A673 (cell line): ENCODE data around the gene BPHL. TPM values are rescaled to one million over a fixed set of nuclear protein-coding genes. Genes with fewer than 3 reads are reported as not detected.
A peak's percentile ranks its signal among the peaks of the same experiment; 100 is the strongest.
"Not testable (repeated sequence)": the region's sequence is repeated elsewhere in the genome, so short reads cannot be mapped to it uniquely, and the experiment has no call there.

Experiments used
- BruUV-seq: library from RNA; stranded (reverse); fragments of 400-500 nt; replicated peaks from 2 replicates; lab custom pipeline; 2021; lab: Mats Ljungman, UMichigan
- CTCF ChIA-PET: fragments of 300-600 bp; sonication (Branson Sonifier 250); formaldehyde crosslinking; loops from one replicate; lab custom pipeline; 2022; ENCODE audit warnings: antibody characterized with exemption; lab: Charles Lee
- POLR2A ChIA-PET: fragments of 300-600 bp; sonication (Branson Sonifier 250); formaldehyde crosslinking; loops from one replicate; lab custom pipeline; 2022; ENCODE audit warnings: antibody characterized with exemption; ENCODE audit not compliant: low non-redundant PET; lab: Charles Lee
- DNase-seq: peaks from one replicate; pipeline ENCODE4 v3.0.0-alpha.2; 2015; ENCODE audit warnings: low spot score
- H3K27ac ChIP-seq: fragments of 200-600 bp; sonication (generic); 2 replicates; pipeline ENCODE4 v1.5.1; 2016; ENCODE audit warnings: mixed run types, low read depth, mild to moderate bottlenecking, mixed read lengths, antibody characterized with exemption, low read length; ENCODE audit not compliant: poor library complexity, severe bottlenecking
- H3K27me3 ChIP-seq: fragments of 200-600 bp; sonication (generic); replicated peaks from 2 replicates; pipeline ENCODE4 v1.6.1; 2017; ENCODE audit warnings: mixed run types, low read depth, mild to moderate bottlenecking, mixed read lengths, antibody characterized with exemption, low read length; ENCODE audit not compliant: insufficient read depth, poor library complexity
- H3K36me3 ChIP-seq: fragments of 200-600 bp; sonication (generic); 2 replicates; pipeline ENCODE4 v1.6.1; 2016; ENCODE audit warnings: mixed run types, mild to moderate bottlenecking, mixed read lengths, antibody characterized with exemption, low read length; ENCODE audit not compliant: insufficient read depth, poor library complexity, severe bottlenecking
- H3K4me1 ChIP-seq: fragments of 200-600 bp; sonication (generic); 2 replicates; pipeline ENCODE4 v1.6.1; 2017; ENCODE audit warnings: mixed run types, mild to moderate bottlenecking, mixed read lengths, antibody characterized with exemption, low read length; ENCODE audit not compliant: insufficient read depth, poor library complexity, severe bottlenecking
- H3K4me3 ChIP-seq: fragments of 200-600 bp; sonication (generic); 2 replicates; pipeline ENCODE4 v1.5.1; 2016; ENCODE audit warnings: low read depth, mixed run types, mild to moderate bottlenecking, mixed read lengths, low read length; ENCODE audit not compliant: poor library complexity, severe bottlenecking
- H3K9me3 ChIP-seq: fragments of 200-600 bp; sonication (generic); 2 replicates; pipeline ENCODE4 v1.6.1; 2016; ENCODE audit warnings: mixed run types, low read depth, mild to moderate bottlenecking, mixed read lengths, antibody characterized with exemption, low read length; ENCODE audit not compliant: poor library complexity, severe bottlenecking
- EZH2 ChIP-seq: fragments of 200-600 bp; sonication (generic); IDR thresholded peaks from 2 replicates; pipeline ENCODE4 v1.6.1; 2017; ENCODE audit warnings: borderline replicate concordance, low read depth, mild to moderate bottlenecking, mixed read lengths, antibody characterized with exemption, low read length; ENCODE audit not compliant: poor library complexity, severe bottlenecking
- intact Hi-C: fragments of 100-400 bp; cut with micrococcal nuclease; formaldehyde crosslinking; loops from one replicate; pipeline ENCODE4 v1.10.0; 2022; ENCODE audit not compliant: unreplicated experiment
- total RNA-seq: library from RNA; stranded (reverse); gene quantifications from 2 replicates; pipeline ENCODE4 v1.2.3, GENCODE V29; 2021
- TF ChIP-seq, protein P1 (sequence below): fragments of 300-800, 200-600 bp; sonication (generic); conservative IDR thresholded peaks from 2 replicates; pipeline ENCODE4 v1.5.1; 2017; ENCODE audit warnings: low read depth, mild to moderate bottlenecking, antibody characterized with exemption, low read length, moderate library complexity, mixed read lengths

The BPHL gene
- total RNA-seq, 1 experiment from 2014 or later = 30.8 TPM

DNA sequence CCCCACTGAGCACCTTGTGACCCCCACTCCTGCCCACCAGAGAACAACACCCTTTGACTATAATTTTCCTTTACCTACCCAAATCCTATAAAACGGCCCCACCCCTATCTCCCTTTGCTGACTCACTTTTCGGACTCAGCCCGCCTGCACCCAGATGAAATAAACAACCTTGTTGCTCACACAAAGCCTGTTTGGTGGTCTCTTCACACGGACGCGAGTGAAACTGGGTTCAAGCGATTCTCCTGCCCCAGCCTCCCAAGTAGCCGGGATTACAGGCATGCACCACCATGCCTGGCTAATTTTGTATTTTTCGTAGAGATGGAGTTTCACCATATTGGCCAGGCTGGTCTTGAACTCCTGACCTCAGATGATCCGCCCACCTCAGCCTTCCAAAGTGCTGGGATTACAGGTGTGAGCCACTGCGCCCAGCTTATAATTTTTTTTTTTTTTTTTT is 55.2 kb downstream of the BPHL start:
- DNase-seq, H3K4me1 ChIP-seq, H3K27ac ChIP-seq, BruUV-seq, intact Hi-C loops, H3K4me3 ChIP-seq, POLR2A ChIA-PET, H3K27me3 ChIP-seq, H3K9me3 ChIP-seq, CTCF ChIA-PET, H3K36me3 ChIP-seq: not testable (repeated sequence)

DNA sequence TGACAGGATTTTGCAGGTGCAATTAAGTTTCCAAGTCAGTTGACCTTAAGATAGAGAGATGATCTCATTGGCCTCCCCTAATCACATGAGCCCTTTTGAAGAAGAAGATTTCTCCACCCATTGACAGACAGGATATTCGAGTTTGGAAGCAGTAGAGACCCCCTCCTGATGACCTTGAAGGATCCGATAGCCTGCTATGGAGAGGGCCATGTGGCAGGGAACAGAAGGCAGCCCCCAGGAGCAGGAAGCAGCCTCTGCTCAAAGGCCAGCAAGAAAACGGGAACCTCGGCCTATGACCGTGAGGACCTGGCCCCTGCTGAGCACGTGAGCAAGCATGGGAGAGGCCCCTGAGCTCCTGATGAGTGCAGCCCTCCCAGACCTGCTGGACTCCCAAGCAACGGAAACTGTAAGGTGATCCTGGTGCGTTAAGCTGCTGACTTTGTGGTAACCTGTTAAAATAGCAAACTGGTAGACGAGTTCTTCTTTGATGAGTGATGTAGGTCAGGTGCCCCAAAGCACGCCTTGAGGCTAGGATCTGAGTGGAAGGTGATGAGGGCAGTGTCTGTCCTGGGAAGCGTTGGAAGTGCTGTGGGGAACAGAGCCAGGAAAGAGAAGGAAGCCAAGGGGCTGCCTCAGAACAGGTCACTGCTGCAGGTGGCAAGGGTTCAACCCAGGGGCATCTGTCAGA is 57.3 kb downstream of the BPHL start:
- POLR2A ChIA-PET = no interaction called here

DNA sequence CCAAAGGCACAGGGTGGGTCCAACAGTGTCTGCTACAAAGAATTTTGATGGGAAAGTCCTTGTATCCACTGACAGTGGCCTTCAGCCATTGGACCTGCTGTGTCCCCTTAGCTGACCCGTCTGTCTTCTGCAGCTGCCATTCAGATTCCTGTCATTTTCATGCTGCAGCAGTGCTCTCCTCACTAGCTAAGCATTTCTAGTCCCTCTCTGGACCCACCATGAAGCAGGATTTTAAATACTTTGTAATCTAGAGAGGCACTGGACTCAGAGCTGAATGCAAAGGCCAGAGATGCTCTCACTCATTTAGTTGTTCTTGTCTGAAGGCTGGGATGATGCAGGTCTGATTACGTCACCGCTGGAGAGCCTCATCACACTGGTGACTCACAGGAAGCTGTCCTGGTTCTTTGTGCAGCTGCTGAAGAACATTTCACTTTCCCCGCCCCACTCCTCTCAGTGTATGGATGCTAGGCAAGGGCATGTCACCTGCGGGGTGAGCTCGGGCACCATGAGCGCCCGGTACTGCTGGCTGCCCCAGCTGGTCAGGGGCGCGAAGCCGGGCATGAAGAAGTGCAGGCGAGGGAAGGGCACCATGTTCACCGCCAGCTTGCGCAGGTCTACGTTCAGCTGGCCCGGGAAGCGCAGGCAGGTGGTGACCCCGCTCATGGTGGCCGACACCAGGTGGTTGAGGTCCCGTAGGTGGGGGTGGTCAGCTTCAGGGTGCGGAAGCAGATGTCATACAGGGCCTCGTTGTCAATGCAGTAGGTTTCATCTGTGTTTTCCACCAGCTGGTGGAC is 58.2 kb downstream of the BPHL start:
- POLR2A ChIA-PET = no interaction called here
- DNase-seq = peak; percentile 86
- Histone ChIP-seq H3K4me1 (no peaks in the 10 kb centered on the region), H3K9me3 (no peaks in the 10 kb centered on the region), H3K27me3 (no peaks in the 10 kb centered on the region), H3K4me3 (no peak overlapping the region), H3K36me3 (no peaks in the 10 kb centered on the region), H3K27ac (no peak overlapping the region)
- BruUV-seq = no TSS peak
- intact Hi-C loops = no loop called here
- CTCF ChIA-PET = no interaction called here
- no peak for TF ChIP-seq EZH2
- TF ChIP-seq, protein P1, sequence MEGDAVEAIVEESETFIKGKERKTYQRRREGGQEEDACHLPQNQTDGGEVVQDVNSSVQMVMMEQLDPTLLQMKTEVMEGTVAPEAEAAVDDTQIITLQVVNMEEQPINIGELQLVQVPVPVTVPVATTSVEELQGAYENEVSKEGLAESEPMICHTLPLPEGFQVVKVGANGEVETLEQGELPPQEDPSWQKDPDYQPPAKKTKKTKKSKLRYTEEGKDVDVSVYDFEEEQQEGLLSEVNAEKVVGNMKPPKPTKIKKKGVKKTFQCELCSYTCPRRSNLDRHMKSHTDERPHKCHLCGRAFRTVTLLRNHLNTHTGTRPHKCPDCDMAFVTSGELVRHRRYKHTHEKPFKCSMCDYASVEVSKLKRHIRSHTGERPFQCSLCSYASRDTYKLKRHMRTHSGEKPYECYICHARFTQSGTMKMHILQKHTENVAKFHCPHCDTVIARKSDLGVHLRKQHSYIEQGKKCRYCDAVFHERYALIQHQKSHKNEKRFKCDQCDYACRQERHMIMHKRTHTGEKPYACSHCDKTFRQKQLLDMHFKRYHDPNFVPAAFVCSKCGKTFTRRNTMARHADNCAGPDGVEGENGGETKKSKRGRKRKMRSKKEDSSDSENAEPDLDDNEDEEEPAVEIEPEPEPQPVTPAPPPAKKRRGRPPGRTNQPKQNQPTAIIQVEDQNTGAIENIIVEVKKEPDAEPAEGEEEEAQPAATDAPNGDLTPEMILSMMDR = no peak

More for the DNA sequence above, 57.3 kb downstream of the BPHL start:
- BruUV-seq = no TSS peak
- Histone ChIP-seq H3K4me3 (no peak overlapping the region), H3K36me3 (no peaks in the 10 kb centered on the region), H3K9me3 (no peaks in the 10 kb centered on the region), H3K27me3 (no peaks in the 10 kb centered on the region), H3K4me1 (no peaks in the 10 kb centered on the region), H3K27ac (no peak overlapping the region)
- CTCF ChIA-PET = no interaction called here
- TF ChIP-seq EZH2 = no peak
- TF ChIP-seq, protein P1 = no peak
- DNase-seq = no peak
- intact Hi-C loops = no loop called here

DNA sequence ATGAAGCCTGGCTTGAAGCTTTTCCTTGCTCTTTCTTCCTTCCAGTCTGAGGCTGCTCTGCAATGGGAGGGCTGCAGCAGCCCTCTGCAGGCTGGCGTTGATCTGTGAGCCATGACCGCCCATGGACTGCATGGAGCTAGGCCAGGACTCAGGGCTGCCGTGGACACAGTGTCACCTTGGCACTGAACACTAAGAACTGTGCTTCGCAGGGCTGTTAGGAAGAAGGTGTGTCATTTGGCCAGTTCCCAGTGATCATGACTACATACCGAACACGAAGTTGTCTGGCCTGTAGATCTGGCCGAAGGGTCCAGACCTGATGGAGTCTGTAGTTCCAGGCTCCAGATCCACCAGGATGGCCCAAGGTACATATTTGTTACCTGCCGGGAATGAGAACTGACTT is 60.2 kb downstream of the BPHL start:
- H3K36me3 ChIP-seq, H3K27me3 ChIP-seq, intact Hi-C loops, H3K9me3 ChIP-seq, DNase-seq, H3K4me3 ChIP-seq, H3K4me1 ChIP-seq, BruUV-seq, CTCF ChIA-PET, H3K27ac ChIP-seq: not testable (repeated sequence)
- POLR2A ChIA-PET = interaction anchor here (0.6 to 0.7 kb wide), 2 partner anchors 8 to 88 kb away, joined by 3 to 8 read pairs; no protein-coding TSS in a partner anchor

DNA sequence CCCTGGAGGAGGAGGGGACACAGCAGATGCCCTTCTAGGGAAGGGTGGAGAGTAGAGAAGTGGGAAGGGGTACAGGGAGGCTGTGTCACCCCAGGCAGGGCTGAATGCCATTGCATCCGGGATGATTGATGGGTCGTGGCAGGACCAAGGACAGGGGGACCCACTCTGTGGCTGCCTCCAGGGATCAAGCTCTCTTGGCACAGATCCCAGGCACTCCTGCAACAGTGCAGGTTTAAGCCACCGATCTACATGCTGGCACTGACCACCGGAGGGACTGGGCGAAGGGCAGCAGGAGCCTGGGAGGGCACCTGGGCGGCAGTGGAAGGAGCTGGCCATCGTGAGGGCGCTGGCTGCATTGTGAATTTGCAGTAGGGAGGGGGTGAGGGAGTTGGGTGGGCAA is 61.4 kb downstream of the BPHL start:
- H3K4me3 ChIP-seq = not testable (repeated sequence)

More for the DNA sequence above, 61.4 kb downstream of the BPHL start:
- H3K36me3 ChIP-seq, CTCF ChIA-PET, POLR2A ChIA-PET, H3K27ac ChIP-seq, H3K4me1 ChIP-seq, DNase-seq, H3K27me3 ChIP-seq, H3K9me3 ChIP-seq, BruUV-seq: not testable (repeated sequence)
- intact Hi-C loops = loop anchor here (1.0 kb wide), 1 partner anchor 24 kb away; no protein-coding TSS in a partner anchor
